Measurements from ENCODE around the gene SLC35G6. TPM values are rescaled to one million over a fixed set of nuclear protein-coding genes. Genes with fewer than 3 reads are reported as not detected.

SLC35G6 gene
- total and polyA plus RNA-seq, 2 of the 13 experiments (the other 11 are each of a cell fraction or from before 2014, with no cell fraction given) = 0.07 TPM; not detected in 1

DNA sequence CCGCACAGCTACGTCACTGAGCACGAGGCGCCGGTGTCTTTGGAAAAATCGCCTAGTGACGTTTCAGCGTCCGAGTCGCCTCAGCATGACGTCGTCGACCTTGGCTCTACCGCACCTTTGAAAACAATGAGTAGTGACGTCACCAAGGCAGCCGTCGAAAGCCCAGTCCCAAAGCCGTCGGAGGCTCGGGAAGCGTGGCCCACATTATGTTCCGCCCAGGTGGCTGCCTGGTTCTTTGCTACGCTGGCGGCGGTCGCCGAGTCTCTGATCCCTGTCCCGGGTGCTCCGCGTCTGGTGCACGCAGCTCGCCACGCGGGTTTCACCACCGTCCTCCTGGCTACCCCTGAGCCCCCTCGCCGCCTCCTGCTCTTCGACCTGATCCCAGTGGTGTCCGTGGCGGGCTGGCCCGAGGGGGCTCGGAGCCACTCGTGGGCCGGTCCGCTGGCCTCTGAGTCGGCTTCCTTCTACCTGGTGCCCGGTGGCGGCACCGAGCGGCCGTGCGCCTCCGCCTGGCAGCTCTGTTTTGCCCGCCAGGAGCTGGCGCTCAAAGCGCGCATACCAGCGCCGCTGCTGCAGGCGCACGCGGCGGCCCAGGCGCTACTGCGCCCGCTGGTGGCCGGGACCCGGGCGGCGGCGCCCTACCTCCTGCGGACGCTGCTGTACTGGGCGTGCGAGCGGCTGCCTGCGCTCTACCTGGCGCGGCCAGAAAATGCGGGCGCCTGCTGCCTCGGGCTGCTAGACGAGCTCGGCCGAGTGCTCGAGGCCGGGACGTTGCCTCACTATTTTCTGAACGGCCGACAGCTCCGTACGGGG is 44.5 kb upstream of the SLC35G6 start (continued):
- TF ChIP-seq KLF15 (CRISPR knock-in tag; IDR thresholded peaks at IDR 0.05; ENCODE audit: borderline replicate concordance) = no peak
- TF ChIP-seq, protein P1, sequence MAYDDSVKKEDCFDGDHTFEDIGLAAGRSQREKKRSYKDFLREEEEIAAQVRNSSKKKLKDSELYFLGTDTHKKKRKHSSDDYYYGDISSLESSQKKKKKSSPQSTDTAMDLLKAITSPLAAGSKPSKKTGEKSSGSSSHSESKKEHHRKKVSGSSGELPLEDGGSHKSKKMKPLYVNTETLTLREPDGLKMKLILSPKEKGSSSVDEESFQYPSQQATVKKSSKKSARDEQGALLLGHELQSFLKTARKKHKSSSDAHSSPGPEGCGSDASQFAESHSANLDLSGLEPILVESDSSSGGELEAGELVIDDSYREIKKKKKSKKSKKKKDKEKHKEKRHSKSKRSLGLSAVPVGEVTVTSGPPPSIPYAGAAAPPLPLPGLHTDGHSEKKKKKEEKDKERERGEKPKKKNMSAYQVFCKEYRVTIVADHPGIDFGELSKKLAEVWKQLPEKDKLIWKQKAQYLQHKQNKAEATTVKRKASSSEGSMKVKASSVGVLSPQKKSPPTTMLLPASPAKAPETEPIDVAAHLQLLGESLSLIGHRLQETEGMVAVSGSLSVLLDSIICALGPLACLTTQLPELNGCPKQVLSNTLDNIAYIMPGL (CRISPR knock-in tag; IDR thresholded peaks at IDR 0.05; ENCODE audit: borderline replicate concordance in 1 of 2, low read depth in 1 of 2) = peak; percentile 76 to 81
- TF ChIP-seq, protein P2, sequence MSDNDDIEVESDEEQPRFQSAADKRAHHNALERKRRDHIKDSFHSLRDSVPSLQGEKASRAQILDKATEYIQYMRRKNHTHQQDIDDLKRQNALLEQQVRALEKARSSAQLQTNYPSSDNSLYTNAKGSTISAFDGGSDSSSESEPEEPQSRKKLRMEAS (IDR thresholded peaks at IDR 0.05) = peak; percentile 74
- TF ChIP-seq THAP11 (CRISPR knock-in tag; IDR thresholded peaks at IDR 0.05) = peak; percentile 62
- no peak for TF ChIP-seq SP140L (CRISPR knock-in tag; IDR thresholded peaks at IDR 0.05; ENCODE audit: borderline replicate concordance)
- TF ChIP-seq, protein P3, sequence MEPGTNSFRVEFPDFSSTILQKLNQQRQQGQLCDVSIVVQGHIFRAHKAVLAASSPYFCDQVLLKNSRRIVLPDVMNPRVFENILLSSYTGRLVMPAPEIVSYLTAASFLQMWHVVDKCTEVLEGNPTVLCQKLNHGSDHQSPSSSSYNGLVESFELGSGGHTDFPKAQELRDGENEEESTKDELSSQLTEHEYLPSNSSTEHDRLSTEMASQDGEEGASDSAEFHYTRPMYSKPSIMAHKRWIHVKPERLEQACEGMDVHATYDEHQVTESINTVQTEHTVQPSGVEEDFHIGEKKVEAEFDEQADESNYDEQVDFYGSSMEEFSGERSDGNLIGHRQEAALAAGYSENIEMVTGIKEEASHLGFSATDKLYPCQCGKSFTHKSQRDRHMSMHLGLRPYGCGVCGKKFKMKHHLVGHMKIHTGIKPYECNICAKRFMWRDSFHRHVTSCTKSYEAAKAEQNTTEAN (CRISPR knock-in tag; conservative IDR thresholded peaks at IDR 0.05) = 0 out of 2 replicates have a peak, but pooled peaks have one; percentile 25
- peak; percentile 21; the same call in 1 of the 2 replicates for TF ChIP-seq KMT2A (CRISPR knock-in tag; IDR thresholded peaks at IDR 0.05)
- TF ChIP-seq SALL2 (CRISPR knock-in tag; IDR thresholded peaks at IDR 0.05) = no peak
- TF ChIP-seq, protein P4, sequence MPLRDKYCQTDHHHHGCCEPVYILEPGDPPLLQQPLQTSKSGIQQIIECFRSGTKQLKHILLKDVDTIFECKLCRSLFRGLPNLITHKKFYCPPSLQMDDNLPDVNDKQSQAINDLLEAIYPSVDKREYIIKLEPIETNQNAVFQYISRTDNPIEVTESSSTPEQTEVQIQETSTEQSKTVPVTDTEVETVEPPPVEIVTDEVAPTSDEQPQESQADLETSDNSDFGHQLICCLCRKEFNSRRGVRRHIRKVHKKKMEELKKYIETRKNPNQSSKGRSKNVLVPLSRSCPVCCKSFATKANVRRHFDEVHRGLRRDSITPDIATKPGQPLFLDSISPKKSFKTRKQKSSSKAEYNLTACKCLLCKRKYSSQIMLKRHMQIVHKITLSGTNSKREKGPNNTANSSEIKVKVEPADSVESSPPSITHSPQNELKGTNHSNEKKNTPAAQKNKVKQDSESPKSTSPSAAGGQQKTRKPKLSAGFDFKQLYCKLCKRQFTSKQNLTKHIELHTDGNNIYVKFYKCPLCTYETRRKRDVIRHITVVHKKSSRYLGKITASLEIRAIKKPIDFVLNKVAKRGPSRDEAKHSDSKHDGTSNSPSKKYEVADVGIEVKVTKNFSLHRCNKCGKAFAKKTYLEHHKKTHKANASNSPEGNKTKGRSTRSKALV (CRISPR knock-in tag; IDR thresholded peaks at IDR 0.05) = peak; percentile 81
- TF ChIP-seq MYC (CRISPR knock-in tag; IDR thresholded peaks at IDR 0.05; ENCODE audit: borderline replicate concordance) = peak; percentile 80
- TF ChIP-seq ATF7 (IDR thresholded peaks at IDR 0.05) = peak; percentile 71; the same call in 1 of the 2 replicates
- no peak for TF ChIP-seq ATF7 (CRISPR knock-in tag; IDR thresholded peaks at IDR 0.05)
- TF ChIP-seq, protein P5, sequence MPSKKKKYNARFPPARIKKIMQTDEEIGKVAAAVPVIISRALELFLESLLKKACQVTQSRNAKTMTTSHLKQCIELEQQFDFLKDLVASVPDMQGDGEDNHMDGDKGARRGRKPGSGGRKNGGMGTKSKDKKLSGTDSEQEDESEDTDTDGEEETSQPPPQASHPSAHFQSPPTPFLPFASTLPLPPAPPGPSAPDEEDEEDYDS (CRISPR knock-in tag; IDR thresholded peaks at IDR 0.05) = no peak
- TF ChIP-seq YY1 (IDR thresholded peaks at IDR 0.05; ENCODE audit: insufficient read depth, insufficient replicate concordance, low read depth, low read length) = peak; percentile 55
- TF ChIP-seq, protein P6, sequence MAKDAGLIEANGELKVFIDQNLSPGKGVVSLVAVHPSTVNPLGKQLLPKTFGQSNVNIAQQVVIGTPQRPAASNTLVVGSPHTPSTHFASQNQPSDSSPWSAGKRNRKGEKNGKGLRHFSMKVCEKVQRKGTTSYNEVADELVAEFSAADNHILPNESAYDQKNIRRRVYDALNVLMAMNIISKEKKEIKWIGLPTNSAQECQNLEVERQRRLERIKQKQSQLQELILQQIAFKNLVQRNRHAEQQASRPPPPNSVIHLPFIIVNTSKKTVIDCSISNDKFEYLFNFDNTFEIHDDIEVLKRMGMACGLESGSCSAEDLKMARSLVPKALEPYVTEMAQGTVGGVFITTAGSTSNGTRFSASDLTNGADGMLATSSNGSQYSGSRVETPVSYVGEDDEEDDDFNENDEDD (CRISPR knock-in tag; IDR thresholded peaks at IDR 0.05; ENCODE audit: borderline replicate concordance) = peak; percentile 71; the same call in 1 of the 2 replicates
- TF ChIP-seq JUND (CRISPR knock-in tag; IDR thresholded peaks at IDR 0.05) = no peak
- TF ChIP-seq ZNF724P (CRISPR knock-in tag; IDR thresholded peaks at IDR 0.05; ENCODE audit: borderline replicate concordance) = 0 out of 2 replicates have a peak, but pooled peaks have one; percentile 29
- TF ChIP-seq SMARCC2 (IDR thresholded peaks at IDR 0.05) = no peak
- TF ChIP-seq KLF6 (CRISPR knock-in tag; IDR thresholded peaks at IDR 0.05) = 0 out of 2 replicates have a peak, but pooled peaks have one; percentile 26
- peak; percentile 39; the same call in 1 of the 2 replicates for TF ChIP-seq KDM2A (CRISPR knock-in tag; IDR thresholded peaks at IDR 0.05; ENCODE audit: borderline replicate concordance, low read depth)
- no peak for TF ChIP-seq ZEB1 (IDR thresholded peaks at IDR 0.05; ENCODE audit: insufficient replicate concordance, low read depth)

Data from HepG2 (cell line).